ENCODE data around the gene ALOX15B.

DNA sequence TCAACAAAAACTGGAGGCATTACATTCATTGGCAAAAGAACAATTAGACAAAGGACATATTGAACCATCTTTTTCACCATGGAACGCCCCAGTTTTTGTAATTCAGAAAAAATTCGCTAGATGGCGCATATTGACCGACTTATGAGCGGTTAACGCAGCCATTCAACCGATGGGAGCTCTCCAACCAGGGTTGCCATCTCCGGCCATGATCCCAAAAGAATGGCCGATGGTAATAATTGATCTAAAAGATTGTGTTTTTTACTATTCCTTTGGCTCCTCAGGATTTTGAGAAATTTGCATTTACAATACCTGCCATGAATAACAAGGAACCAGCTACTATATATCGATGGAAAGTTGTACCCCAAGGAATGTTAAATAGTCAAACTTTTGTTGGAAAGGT, 21.4 kb downstream of the ALOX15B start:
- TF ChIP-seq, protein P1, sequence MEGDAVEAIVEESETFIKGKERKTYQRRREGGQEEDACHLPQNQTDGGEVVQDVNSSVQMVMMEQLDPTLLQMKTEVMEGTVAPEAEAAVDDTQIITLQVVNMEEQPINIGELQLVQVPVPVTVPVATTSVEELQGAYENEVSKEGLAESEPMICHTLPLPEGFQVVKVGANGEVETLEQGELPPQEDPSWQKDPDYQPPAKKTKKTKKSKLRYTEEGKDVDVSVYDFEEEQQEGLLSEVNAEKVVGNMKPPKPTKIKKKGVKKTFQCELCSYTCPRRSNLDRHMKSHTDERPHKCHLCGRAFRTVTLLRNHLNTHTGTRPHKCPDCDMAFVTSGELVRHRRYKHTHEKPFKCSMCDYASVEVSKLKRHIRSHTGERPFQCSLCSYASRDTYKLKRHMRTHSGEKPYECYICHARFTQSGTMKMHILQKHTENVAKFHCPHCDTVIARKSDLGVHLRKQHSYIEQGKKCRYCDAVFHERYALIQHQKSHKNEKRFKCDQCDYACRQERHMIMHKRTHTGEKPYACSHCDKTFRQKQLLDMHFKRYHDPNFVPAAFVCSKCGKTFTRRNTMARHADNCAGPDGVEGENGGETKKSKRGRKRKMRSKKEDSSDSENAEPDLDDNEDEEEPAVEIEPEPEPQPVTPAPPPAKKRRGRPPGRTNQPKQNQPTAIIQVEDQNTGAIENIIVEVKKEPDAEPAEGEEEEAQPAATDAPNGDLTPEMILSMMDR (IDR thresholded peaks at IDR 0.05; ENCODE audit: low read depth, low read length): peak; percentile 69
- no peak for TF ChIP-seq EZH2phosphoT487 (IDR thresholded peaks at IDR 0.05; ENCODE audit: low read depth)
